GM19397 (cell line): Measurements from ENCODE around the gene BLOC1S5.
"Not testable (repeated sequence)": the region's sequence is repeated elsewhere in the genome, so short reads cannot be mapped to it uniquely, and the experiment has no call there.

Source experiments
- ATAC-seq: cut with Tn5 transposase; IDR thresholded peaks from one replicate; pipeline ENCODE4 v1.9.1; 2021; ENCODE audit warnings: mild to moderate bottlenecking, moderate library complexity; ENCODE audit not compliant: unreplicated experiment

Gene BLOC1S5

DNA sequence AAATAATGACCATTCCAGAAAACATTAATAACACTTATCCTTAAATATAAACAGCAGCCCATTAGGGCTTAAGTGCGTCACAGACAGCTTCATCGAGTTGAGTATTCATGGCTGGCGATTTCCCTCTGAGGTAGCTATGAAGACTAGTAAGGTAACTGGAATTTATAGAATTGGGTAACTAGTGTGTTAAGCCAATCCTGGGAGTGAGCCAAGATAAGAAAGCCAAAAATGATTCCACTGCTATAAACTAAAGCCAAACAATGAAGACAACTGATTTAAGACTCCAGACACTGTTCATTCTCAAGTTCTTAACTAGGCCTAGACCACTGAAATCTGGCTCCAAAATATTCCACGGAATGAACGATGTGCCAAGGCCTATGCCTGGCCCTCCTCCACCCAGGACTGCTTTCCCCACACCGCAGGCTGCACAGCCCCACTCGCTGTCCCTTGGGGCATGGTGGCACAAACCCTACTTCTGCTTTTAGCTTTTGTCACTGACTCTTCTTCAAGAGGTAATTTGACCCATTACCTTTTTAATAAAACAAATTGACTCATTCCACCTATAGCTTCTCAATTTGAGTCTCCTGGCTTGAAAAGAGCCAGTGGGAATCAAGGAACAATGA lies 66.0 kb downstream of the BLOC1S5 start:
- ATAC-seq = no peak

DNA sequence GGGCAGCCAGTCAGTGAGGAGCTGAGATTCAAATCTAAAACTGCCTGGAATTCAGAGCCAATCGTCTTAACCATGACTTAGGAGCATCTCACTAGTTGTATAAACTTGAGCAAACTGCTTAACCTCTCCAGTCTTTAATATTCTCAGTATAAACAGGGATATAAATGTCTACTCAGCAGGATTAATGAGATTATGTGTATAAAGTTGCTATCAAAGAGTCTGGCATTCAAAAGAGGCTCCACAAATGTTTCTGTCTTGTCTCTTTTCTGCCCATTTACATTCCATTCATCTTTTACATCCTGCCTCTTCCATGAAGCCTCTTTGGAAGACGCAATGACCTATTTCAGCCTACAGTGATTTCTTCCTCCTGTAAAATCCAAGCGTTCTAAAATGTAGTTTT lies 66.9 kb downstream of the BLOC1S5 start:
- ATAC-seq = no peak

DNA sequence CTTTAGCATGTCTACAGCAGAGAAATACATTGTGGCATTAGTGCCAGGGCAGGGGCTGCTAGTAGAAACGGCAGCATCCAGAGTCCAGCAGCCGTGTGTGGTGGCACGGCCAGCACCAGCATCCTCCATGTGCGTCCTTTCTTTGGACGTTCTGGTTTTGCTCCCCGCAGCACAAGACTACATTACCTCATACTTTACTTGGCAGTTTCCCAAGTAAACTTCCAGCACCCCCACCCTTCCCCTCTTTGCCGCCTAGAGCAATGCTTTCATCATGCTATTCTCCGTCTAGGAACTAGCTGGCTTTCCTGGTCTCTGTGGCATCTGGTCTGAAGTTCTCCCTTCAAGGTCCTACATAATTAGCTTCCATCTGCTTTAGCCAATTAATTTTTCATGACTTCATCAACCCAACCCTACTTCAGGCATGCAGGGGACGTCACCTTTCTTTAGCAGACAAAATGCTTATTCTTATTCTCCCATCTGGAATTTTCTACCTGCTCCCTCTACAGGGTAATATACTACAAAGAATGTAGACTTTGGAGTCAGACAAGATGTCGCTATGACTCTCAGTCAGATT lies 67.6 kb downstream of the BLOC1S5 start:
- ATAC-seq = no peak

DNA sequence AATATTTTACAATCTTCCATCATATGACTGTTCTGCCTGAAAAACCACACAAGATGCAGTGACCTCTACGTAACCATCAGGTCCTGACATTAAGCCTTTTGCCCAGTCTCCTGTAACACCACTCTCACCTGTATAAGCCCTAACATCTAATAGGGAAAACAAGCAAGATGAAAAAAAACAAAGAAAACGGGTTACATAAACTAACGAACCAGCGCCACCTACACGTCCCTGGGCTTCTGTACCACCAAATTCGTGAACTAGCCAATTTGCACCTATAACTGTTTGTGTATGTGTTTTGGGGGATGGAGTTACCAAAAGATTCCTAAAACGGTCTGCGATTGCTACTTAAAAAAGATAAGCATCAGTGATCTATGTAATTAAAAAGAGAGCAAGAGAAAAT lies 70.2 kb downstream of the BLOC1S5 start:
- ATAC-seq = no peak

DNA sequence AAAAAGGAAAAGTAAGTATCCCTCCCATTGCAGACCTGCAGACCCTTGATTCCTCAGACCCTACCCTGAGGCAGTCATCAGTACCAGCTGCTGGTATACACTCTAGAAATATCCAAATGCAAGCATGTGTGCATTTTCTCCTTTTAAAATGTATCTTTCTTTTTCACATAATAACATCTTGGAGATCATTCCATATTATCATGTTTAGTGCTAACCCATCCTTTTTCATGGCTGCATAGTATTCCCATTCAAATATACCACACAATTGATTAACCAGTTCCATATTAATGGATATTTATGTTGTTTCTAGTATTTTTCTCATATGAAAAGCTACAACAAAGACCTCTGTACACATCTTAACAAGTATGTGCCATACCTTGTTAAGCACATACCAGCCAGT lies 70.8 kb downstream of the BLOC1S5 start:
- ATAC-seq = no peak

DNA sequence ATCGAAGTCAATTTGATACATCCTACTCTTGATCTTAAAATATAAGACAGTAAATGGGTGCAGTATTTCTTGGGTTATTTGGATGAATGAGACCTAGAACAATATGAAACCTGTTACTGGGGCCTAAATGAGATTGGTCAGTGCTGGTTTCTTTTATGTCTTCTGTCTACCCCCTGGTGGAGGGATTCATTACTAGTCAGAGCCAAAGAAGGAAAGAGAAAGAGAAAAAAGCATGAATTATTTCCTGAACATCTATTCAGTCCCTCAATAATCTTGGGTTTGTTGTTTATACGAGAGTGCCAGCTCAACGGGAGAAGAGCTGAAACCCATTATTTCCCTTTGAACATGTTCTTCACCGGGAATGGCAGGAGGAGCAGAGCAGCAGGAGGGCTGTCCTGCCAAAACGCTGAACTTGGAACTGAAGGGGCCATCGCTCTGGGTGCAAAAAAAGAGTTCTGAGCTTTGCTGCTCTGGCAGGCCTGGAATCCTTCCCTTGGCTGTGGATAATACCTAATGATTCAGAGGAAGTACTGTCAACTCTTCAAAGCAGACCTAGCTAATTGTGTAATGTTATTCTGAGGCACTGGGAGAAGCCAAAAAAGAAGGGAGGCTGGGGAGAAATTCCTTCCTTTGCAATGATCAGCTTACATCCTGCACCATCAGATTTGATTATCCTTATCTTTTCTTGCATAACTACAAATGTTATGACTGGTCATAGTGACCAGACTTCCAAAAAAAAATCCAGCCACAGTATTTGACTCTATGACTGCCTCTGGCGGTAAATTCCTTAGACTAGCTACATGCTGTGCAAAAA lies 72.0 kb downstream of the BLOC1S5 start:
- peak; percentile 83 for ATAC-seq

DNA sequence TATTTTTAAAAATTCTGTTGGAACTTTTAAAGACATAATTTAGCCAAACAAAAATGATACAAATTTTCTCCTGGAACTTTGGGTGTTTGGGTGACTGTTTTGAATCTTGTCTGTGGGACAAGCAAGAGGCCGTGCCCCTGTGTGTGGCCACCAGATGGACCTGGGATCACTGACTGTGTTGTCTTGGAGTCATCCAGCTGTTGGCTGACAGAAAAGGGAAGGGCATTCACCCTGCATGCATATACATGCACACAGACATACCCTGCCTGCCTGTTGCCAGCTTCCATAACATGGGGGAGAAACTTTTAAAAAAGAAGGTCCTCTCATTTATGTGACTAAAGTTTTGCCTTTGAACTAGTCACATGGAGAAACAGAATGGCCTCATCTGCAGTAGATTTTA lies 72.7 kb downstream of the BLOC1S5 start:
- ATAC-seq = peak; percentile 15

DNA sequence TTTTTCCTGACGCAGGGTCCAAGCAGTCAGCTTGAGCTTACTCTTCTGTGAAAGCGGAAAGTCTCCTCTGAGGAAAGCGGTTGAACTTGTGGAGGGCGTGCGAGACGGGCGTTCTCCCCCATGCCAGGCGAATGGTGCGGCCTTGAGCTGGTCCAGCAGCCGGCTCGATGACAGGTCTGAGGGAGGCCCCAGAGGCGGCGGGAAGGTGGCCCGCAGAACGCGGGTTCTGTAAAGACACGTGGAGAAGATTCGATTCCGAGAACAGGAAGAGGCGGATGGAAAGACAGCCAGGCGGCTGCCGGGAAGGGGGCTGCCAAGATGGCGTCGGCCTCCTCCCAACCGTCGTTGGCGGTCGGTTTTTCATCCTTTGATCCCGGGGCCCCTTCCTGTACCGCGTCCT lies 78.0 kb downstream of the BLOC1S5 start:
- no peak for ATAC-seq

DNA sequence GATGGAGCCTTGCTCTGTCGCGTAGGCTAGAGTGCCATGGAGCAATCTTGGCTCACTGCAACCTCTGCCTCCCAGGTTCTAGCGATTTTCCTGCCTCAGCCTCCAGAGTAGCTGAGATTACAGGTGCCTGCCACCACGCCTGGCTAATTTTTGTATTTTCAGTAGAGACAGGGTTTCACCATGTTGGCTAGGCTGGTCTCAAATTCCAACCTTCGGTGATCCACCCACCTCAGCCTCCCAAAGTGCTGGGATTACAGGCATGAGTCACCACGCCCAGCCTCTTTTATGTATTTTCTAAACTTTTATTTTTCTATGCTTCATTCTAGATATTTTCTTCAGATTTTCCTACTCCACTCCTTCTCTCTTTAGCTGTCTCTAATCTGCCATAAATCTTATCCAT lies 80.2 kb downstream of the BLOC1S5 start:
- not testable (repeated sequence) for ATAC-seq

DNA sequence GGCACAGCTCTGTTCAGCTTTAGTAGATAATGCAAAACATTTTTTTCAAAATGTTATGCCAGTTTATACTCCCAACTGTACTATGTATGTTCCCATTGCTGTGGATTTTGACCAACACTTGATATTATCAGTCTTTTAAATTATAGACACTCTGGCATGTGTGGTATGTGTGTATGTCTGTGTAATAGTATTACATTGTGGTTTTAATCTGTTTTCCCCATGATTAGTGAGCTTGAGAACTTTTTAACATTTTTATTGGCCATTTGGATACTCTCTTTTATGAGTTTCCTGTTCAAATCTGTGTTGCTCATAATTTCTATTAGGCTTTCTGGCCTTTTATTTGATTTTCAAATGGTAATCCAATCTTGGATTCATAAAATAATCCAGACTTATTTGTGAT lies 84.4 kb downstream of the BLOC1S5 start:
- ATAC-seq = no peak

DNA sequence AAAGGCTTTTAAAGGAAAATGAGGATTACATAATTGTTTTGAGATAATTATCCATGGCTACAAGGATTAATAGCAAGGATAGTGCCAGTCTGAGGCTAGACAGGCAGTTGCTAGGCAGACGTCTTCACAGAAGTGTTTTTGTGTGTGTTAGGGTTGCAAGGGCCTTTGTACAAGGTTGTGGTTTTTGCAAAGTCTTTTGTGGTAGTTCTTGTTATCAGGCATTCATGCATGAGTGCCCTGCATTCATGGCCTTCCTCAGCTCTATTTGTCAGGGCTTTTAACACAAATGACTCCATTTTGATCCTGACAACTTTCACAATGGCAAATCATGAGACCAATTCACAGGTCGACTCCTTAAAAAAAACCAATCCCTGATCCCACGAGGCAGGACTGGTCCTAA lies 85.5 kb downstream of the BLOC1S5 start:
- no peak for ATAC-seq

DNA sequence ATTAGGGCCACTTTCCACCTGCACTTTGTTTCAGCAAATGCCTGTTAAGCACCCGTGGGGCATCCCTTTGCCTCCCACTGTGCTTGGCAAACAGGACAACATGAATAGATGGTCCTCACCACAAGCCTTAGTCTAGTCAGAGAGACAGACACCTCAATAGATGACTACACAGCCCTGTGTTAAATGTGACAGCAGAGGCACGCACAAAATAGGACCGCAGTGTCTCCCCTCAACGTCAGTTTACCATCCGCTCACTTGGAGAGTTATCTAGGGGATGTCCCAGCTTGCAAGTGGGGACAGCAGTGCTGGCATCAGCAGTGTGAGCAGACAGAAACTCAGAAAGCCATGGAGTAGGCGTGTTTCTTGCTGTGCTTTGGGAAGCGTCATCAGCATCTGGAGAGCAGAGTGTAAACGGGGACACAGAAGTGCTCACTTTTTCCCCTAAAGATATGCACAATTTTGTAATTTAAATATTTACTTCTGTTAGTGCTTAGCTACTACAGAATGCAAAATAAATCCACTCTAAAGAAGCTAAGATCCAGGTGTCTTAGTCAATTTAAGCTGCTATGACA lies 87.6 kb downstream of the BLOC1S5 start:
- ATAC-seq = no peak

DNA sequence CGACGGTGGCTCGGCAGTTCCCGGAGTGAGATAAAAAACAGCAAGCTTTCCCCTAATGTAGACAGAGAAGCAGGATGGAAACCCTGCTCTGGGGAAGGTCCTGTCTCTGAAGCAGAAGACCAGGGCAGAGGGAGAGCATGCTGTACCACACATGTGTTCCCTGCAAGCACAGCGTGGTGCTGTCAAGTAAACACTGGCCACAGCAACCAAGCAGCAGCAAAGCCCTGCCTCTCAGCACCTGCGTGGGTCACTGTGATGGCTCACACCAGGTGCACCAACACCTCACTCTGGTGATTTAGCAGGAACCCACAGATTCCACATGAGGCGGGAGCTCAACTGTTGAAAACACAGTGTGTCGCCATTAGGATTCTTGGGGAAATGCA lies 88.4 kb downstream of the BLOC1S5 start:
- peak; percentile 41 for ATAC-seq

DNA sequence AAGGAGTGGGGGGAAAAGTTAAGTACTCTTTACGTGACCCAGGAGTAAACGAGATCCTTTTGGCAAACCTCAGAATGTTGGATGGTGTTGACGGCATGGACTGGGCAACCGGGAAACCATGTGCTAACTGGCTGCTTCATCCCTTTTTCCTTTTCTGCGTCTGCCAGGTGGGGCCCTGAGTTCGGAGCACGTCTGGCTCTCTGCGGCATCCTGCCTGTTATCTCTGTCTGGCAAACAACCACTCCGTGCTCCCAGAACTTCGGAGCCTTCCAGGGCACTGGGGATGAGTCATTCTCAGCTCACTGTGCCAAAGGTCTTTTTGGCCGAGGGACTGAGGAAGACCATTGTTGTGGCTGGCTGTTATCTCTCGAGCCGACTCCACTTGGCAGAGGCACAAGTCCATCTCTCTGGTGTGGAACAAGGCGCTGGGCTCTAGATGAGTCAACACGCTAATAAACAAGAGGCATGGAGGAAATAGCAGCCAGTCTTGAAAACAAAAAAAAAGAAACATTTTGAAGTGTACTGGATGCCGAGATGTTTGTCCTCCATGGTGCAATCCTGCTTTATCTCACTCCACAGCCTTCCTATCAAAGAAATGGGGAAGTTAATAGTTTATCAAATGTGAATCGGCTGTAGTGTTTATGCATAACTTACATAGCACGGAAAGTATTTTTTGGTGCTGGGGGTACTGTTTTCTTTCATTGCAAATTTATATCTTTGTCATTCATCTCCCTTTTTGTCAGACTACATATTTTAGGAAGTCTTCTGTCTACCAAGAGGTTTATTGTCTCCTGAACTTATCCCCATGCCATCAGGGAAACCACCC lies 89.0 kb downstream of the BLOC1S5 start:
- ATAC-seq = no peak

DNA sequence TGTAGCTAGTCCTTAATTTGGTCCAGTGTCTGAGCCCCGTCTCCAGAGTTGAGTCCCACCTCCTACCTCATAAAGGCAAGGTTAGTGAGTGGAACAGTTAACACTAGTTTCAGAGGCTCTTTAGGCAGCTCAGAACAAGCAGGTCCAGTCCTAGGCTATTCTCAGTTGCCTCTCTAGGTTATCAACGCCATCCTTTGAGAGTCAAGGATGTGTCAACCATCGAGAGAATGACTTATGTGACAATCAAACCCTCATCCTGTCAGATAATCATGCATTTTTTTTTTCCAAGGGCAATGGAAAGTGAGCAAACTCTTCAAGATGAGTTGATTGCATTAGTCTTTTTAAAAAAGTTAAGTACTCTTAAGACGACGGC lies 89.6 kb downstream of the BLOC1S5 start:
- no peak for ATAC-seq

DNA sequence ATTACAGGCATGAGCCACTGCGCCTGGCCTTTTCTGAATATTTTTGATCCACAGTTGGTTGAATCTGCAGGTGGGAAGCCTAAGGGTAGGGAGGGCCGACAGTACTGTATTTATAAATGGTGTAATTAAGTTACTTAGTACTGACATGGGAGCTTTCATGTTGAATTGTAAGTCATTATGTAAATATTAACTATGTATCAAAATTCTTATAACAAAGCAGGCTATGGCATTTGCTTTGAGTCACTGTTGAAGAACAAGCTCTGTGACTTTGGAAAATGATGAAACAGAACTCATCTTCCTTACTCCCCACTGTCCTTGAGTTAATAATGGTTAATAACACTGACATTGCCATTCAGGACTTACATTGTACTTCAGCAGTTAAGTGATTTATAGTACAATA lies 90.6 kb downstream of the BLOC1S5 start:
- no peak for ATAC-seq

DNA sequence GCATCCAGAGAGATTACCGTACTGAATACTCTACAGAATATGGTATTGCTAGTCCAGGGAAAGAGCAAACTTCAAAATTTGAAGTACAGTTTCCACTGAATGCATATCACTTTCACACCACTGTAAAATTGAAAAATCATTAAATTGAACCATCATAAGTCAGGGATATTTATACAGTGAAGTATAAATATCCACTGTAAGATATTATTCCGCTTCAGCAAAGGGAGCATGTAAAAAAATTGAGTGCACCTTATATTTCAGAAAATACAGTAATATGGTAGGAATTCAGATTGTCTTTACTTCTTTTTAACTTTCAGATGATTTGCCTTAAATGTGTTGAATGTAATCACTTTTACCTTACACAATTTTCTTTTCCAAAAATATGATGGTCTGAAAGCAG lies 92.7 kb downstream of the BLOC1S5 start:
- no peak for ATAC-seq

DNA sequence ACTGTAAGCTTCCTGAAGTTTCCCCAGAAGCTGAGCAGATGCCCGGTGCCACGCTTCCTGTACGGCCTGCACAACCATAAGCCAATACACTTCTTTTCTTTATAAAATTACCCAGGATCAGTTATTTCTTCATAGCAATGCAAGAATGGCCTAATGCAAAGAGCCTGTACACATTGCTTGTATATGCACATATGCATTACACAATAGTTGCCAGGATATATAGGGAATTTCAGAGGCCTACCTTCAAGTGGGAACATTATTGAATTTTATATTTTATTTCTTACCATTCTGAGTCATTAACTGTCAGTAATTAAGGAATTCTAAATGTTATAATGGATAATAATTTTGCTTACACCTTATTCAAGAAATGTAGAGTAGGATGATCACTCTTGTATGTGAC lies 93.6 kb downstream of the BLOC1S5 start:
- ATAC-seq = no peak
